Measurements from ENCODE around the gene GABPB1. TPM values are rescaled to one million over a fixed set of nuclear protein-coding genes. Genes with fewer than 3 reads are reported as not detected.

Gene GABPB1
- polyA plus RNA-seq, 1 of the 3 experiments (the other 2 are of a cell fraction) = 12.8 TPM

DNA sequence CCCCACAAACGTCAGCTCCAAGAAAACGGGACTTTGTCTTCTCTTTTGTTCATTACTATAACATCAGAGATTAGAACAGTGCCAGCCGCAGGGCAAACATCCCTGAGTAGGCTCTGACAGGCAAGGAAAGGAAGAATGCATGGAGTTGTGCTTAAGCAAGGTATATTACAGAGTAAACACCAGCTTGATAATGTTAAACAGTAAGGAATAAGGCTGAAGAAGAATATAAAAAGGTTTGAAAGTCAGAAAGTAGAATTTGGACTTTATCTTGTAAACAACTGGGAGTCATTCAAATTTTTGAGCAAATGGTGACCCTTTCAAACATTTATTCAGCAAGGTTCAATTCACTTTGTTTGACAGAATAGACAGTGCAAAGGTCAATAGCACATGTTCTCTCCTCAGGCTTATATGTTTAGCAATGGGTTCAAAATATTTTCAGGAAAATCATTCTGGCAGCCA, 11.0 kb downstream of the GABPB1 start:
- no peak for TF ChIP-seq FOXJ3 (CRISPR knock-in tag; IDR thresholded peaks at IDR 0.05)
- WGBS (ENCODE audit: low lambda C conversion rate) = 92% methylated on average over 3 of the region's 3 CpGs
- Histone ChIP-seq H3F3A (replicated peaks; ENCODE audit: insufficient read depth) (peaks cover 7% of the 10 kb centered on the region), H3K4me3 (ENCODE audit: low read depth in 2 of 2, low read length in 1 of 2) (no peak overlapping the region), H3K9ac (no peak overlapping the region), H2AFZ (ENCODE audit: low read depth) (no peak overlapping the region), H3K27me3 (ENCODE audit: insufficient read depth) (no peaks in the 10 kb centered on the region), H3K9me2 (no peaks in the 10 kb centered on the region), H4K20me1 (ENCODE audit: insufficient read depth) (no peaks in the 10 kb centered on the region), H3K27ac (ENCODE audit: low read depth in 2 of 2, low read length in 1 of 2) (no peak overlapping the region), H3K4me2 (no peak overlapping the region), H3K4me1 (ENCODE audit: control insufficient read depth in 1 of 2, insufficient read depth in 2 of 2, low read depth in 1 of 2, low read length in 1 of 2) (peaks cover 0 to 5% of the 10 kb centered on the region in 2 experiments; a peak in 1 of 4 replicates), H3K9me3 (no peaks in the 10 kb centered on the region), H3K79me2 (ENCODE audit: insufficient read depth) (peaks cover 62% of the 10 kb centered on the region), H3K36me3 (replicated peaks in 1 of 2; ENCODE audit: control insufficient read depth in 1 of 2, insufficient read depth in 2 of 2, low read length in 1 of 2) (peaks cover 0 to 7% of the 10 kb centered on the region in 2 experiments)
- POLR2A ChIA-PET = interaction anchor here (1.4 kb wide), 1 partner anchor 9 kb away, joined by 5 read pairs; no protein-coding TSS in a partner anchor
- no peak for DNase-seq
- CTCF ChIA-PET = no interaction called here

- no peak for DNase-seq
- WGBS (ENCODE audit: low lambda C conversion rate) = 95% methylated on average over 7 of the region's 7 CpGs
- Histone ChIP-seq H3K9me3 (no peaks in the 10 kb centered on the region), H3K4me3 (ENCODE audit: low read depth in 2 of 2, low read length in 1 of 2) (no peak overlapping the region), H3K79me2 (ENCODE audit: insufficient read depth) (peaks cover 44% of the 10 kb centered on the region), H3K36me3 (replicated peaks in 1 of 2; ENCODE audit: control insufficient read depth in 1 of 2, insufficient read depth in 2 of 2, low read length in 1 of 2) (peaks cover 0 to 7% of the 10 kb centered on the region in 2 experiments), H3K4me1 (ENCODE audit: control insufficient read depth in 1 of 2, insufficient read depth in 2 of 2, low read depth in 1 of 2, low read length in 1 of 2) (no peaks in the 10 kb centered on the region), H4K20me1 (ENCODE audit: insufficient read depth) (no peaks in the 10 kb centered on the region), H3F3A (replicated peaks; ENCODE audit: insufficient read depth) (peaks cover 7% of the 10 kb centered on the region), H3K9ac (no peak overlapping the region), H3K9me2 (no peaks in the 10 kb centered on the region), H2AFZ (ENCODE audit: low read depth) (no peak overlapping the region), H3K4me2 (no peak overlapping the region), H3K27ac (ENCODE audit: low read depth in 2 of 2, low read length in 1 of 2) (no peak overlapping the region), H3K27me3 (ENCODE audit: insufficient read depth) (no peaks in the 10 kb centered on the region)
- POLR2A ChIA-PET = no interaction called here
- CTCF ChIA-PET = no interaction called here
- no peak for TF ChIP-seq RFX5 (IDR thresholded peaks at IDR 0.05; ENCODE audit: low read length)
- TF ChIP-seq TAF1 (IDR thresholded peaks at IDR 0.05; ENCODE audit: borderline replicate concordance, low read depth, low read length) = no peak
- TF ChIP-seq SIN3A (IDR thresholded peaks at IDR 0.05; ENCODE audit: borderline replicate concordance, low read depth, low read length) = no peak
- TF ChIP-seq, protein P1, sequence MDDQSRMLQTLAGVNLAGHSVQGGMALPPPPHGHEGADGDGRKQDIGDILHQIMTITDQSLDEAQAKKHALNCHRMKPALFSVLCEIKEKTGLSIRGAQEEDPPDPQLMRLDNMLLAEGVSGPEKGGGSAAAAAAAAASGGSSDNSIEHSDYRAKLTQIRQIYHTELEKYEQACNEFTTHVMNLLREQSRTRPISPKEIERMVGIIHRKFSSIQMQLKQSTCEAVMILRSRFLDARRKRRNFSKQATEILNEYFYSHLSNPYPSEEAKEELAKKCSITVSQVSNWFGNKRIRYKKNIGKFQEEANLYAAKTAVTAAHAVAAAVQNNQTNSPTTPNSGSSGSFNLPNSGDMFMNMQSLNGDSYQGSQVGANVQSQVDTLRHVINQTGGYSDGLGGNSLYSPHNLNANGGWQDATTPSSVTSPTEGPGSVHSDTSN (IDR thresholded peaks at IDR 0.05) = no peak
- TF ChIP-seq GABPA (IDR thresholded peaks at IDR 0.05; ENCODE audit: low read depth) = no peak
- TF ChIP-seq EZH2phosphoT487 (IDR thresholded peaks at IDR 0.05; ENCODE audit: borderline replicate concordance, low read depth) = no peak
- TF ChIP-seq RCOR1 (IDR thresholded peaks at IDR 0.05; ENCODE audit: low read length) = no peak
- no peak for TF ChIP-seq EP300 (IDR thresholded peaks at IDR 0.05; ENCODE audit: borderline replicate concordance in 1 of 2, low read depth in 1 of 2, low read length in 1 of 2)
- TF ChIP-seq, protein P2, sequence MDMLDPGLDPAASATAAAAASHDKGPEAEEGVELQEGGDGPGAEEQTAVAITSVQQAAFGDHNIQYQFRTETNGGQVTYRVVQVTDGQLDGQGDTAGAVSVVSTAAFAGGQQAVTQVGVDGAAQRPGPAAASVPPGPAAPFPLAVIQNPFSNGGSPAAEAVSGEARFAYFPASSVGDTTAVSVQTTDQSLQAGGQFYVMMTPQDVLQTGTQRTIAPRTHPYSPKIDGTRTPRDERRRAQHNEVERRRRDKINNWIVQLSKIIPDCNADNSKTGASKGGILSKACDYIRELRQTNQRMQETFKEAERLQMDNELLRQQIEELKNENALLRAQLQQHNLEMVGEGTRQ (IDR thresholded peaks at IDR 0.05; ENCODE audit: borderline replicate concordance, low read depth, low read length) = no peak
- TF ChIP-seq CHD2 (IDR thresholded peaks at IDR 0.05; ENCODE audit: low read length, partially characterized antibody) = no peak
- no peak for TF ChIP-seq RAD21 (IDR thresholded peaks at IDR 0.05; ENCODE audit: low read length)
- no peak for TF ChIP-seq YY1 (IDR thresholded peaks at IDR 0.05; ENCODE audit: low read depth)
- no peak for TF ChIP-seq MXI1 (IDR thresholded peaks at IDR 0.05; ENCODE audit: low read depth, low read length)
- TF ChIP-seq ELF1 (IDR thresholded peaks at IDR 0.05) = no peak
- TF ChIP-seq, protein P3, sequence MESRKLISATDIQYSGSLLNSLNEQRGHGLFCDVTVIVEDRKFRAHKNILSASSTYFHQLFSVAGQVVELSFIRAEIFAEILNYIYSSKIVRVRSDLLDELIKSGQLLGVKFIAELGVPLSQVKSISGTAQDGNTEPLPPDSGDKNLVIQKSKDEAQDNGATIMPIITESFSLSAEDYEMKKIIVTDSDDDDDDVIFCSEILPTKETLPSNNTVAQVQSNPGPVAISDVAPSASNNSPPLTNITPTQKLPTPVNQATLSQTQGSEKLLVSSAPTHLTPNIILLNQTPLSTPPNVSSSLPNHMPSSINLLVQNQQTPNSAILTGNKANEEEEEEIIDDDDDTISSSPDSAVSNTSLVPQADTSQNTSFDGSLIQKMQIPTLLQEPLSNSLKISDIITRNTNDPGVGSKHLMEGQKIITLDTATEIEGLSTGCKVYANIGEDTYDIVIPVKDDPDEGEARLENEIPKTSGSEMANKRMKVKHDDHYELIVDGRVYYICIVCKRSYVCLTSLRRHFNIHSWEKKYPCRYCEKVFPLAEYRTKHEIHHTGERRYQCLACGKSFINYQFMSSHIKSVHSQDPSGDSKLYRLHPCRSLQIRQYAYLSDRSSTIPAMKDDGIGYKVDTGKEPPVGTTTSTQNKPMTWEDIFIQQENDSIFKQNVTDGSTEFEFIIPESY (IDR thresholded peaks at IDR 0.05; ENCODE audit: borderline replicate concordance, low read depth) = no peak
- TF ChIP-seq, protein P4, sequence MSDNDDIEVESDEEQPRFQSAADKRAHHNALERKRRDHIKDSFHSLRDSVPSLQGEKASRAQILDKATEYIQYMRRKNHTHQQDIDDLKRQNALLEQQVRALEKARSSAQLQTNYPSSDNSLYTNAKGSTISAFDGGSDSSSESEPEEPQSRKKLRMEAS (IDR thresholded peaks at IDR 0.05; ENCODE audit: low read depth) = no peak
- no peak for TF ChIP-seq TCF12 (IDR thresholded peaks at IDR 0.05)
- TF ChIP-seq, protein P5, sequence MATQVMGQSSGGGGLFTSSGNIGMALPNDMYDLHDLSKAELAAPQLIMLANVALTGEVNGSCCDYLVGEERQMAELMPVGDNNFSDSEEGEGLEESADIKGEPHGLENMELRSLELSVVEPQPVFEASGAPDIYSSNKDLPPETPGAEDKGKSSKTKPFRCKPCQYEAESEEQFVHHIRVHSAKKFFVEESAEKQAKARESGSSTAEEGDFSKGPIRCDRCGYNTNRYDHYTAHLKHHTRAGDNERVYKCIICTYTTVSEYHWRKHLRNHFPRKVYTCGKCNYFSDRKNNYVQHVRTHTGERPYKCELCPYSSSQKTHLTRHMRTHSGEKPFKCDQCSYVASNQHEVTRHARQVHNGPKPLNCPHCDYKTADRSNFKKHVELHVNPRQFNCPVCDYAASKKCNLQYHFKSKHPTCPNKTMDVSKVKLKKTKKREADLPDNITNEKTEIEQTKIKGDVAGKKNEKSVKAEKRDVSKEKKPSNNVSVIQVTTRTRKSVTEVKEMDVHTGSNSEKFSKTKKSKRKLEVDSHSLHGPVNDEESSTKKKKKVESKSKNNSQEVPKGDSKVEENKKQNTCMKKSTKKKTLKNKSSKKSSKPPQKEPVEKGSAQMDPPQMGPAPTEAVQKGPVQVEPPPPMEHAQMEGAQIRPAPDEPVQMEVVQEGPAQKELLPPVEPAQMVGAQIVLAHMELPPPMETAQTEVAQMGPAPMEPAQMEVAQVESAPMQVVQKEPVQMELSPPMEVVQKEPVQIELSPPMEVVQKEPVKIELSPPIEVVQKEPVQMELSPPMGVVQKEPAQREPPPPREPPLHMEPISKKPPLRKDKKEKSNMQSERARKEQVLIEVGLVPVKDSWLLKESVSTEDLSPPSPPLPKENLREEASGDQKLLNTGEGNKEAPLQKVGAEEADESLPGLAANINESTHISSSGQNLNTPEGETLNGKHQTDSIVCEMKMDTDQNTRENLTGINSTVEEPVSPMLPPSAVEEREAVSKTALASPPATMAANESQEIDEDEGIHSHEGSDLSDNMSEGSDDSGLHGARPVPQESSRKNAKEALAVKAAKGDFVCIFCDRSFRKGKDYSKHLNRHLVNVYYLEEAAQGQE (IDR thresholded peaks at IDR 0.05; ENCODE audit: low read depth, low read length) = no peak
These were observed 13.3 kb downstream of the GABPB1 start for GRCh38 chr15:50341616-50342136.
